H1 (cell line): ENCODE measurements around the gene PSMC3IP. TPM values are rescaled to one million over a fixed set of nuclear protein-coding genes. Genes with fewer than 3 reads are reported as not detected.

Experiments used
- CTCF ChIA-PET: fragments of 300-600 bp; sonication (Branson Sonifier 250); formaldehyde crosslinking; loops from one replicate; lab custom pipeline; 2021; ENCODE audit not compliant: partially characterized antibody; lab: Charles Lee
- POLR2A ChIA-PET: fragments of 300-600 bp; sonication (Branson Sonifier 250); formaldehyde crosslinking; loops from one replicate; lab custom pipeline; 2021; ENCODE audit warnings: inconsistent platforms; ENCODE audit not compliant: partially characterized antibody; lab: Charles Lee
- DNase-seq, 2 experiments: peaks; one replicate each; pipeline versions ENCODE4 v3.0.0 to v3.0.0-alpha.2; 2010 to 2022; ENCODE audit warnings: low spot score in 2 of 2, low read depth in 1 of 2, mixed read lengths in 1 of 2
- FAIRE-seq: peaks from 2 replicates; lab custom pipeline; 2011; peaks lifted over from hg19 to GRCh38; lab: Jason Lieb, UNC
- H2AFZ ChIP-seq: 2 replicates; pipeline ENCODE4 v1.8.1; 2012; ENCODE audit warnings: low read length, inconsistent platforms
- H2AK5ac ChIP-seq: 2 replicates; pipeline ENCODE4 v1.6.1; 2013; ENCODE audit warnings: low read depth, low read length
- H2BK120ac ChIP-seq: replicated peaks from 2 replicates; pipeline ENCODE3; 2013; ENCODE audit warnings: low read depth, low read length, inconsistent platforms
- H2BK12ac ChIP-seq: 2 replicates; pipeline ENCODE4 v1.6.1; 2013; ENCODE audit warnings: low read depth, low read length
- H2BK15ac ChIP-seq: 2 replicates; pipeline ENCODE4 v1.6.1; 2013; ENCODE audit warnings: low read length
- H2BK20ac ChIP-seq: 2 replicates; pipeline ENCODE4 v1.6.1; 2013; ENCODE audit warnings: low read length
- H2BK5ac ChIP-seq: 2 replicates; pipeline ENCODE4 v1.6.1; 2013; ENCODE audit warnings: low read depth, low read length
- H3K14ac ChIP-seq: 2 replicates; pipeline ENCODE4 v1.6.1; 2013; ENCODE audit warnings: inconsistent platforms; ENCODE audit not compliant: insufficient read length
- H3K18ac ChIP-seq: 2 replicates; pipeline ENCODE4 v1.6.1; 2013; ENCODE audit warnings: low read length; ENCODE audit errors: extremely low read depth
- H3K23ac ChIP-seq: 2 replicates; pipeline ENCODE4 v1.6.1; 2013; ENCODE audit warnings: inconsistent platforms; ENCODE audit not compliant: insufficient read length
- H3K23me2 ChIP-seq: 2 replicates; pipeline ENCODE4 v1.6.1; 2013; ENCODE audit warnings: low read depth, low read length
- H3K27ac ChIP-seq: 2 replicates; pipeline ENCODE4 v1.6.1; 2011; ENCODE audit warnings: low read depth, low read length, inconsistent platforms
- H3K27me3 ChIP-seq, 4 experiments: replicated peaks in 1 of 4; 1 replicate in 1 of 4; 2 replicates in 3 of 4; pipeline versions ENCODE4 v1.6.1 to v1.8.1; 2011 to 2013; ENCODE audit warnings: low read length in 3 of 4, mild to moderate bottlenecking in 3 of 4, inconsistent platforms in 2 of 4, mixed read lengths in 2 of 4, moderate library complexity in 1 of 4; ENCODE audit not compliant: control insufficient read depth in 3 of 4, insufficient read depth in 3 of 4; ENCODE audit errors: extremely low read depth in 1 of 4
- H3K36me3 ChIP-seq, 4 experiments: 2 replicates each; pipeline versions ENCODE4 v1.6.1 to v1.8.1; 2011 to 2013; ENCODE audit warnings: mild to moderate bottlenecking in 4 of 4, low read length in 3 of 4, moderate library complexity in 2 of 4, control low read depth in 1 of 4, inconsistent platforms in 1 of 4; ENCODE audit not compliant: insufficient read depth in 4 of 4, control insufficient read depth in 2 of 4
- H3K4ac ChIP-seq: replicated peaks from 2 replicates; pipeline ENCODE3; 2013; ENCODE audit warnings: low read length, low read depth, mixed read lengths, inconsistent platforms; ENCODE audit not compliant: insufficient read length
- H3K4me1 ChIP-seq, 4 experiments: replicated peaks in 1 of 4; 1 replicate in 1 of 4; 2 replicates in 3 of 4; pipeline versions ENCODE4 v1.6.1 to v1.8.1; 2011 to 2013; ENCODE audit warnings: low read length in 3 of 4, inconsistent platforms in 2 of 4, mixed read lengths in 1 of 4; ENCODE audit not compliant: insufficient read depth in 4 of 4, control insufficient read depth in 3 of 4
- H3K4me2 ChIP-seq, 2 experiments: 2 replicates each; pipeline versions ENCODE4 v1.6.1 to v1.8.1; 2011 to 2013; ENCODE audit warnings: low read depth in 2 of 2, low read length in 2 of 2, control low read depth in 1 of 2, inconsistent platforms in 1 of 2, mild to moderate bottlenecking in 1 of 2; ENCODE audit not compliant: insufficient read depth in 1 of 2
- H3K4me3 ChIP-seq, 4 experiments: fragments of 200-600, 300-600 bp in 1 of 4; sonication (generic), shearing (Covaris generic), sonication (Bioruptor Twin) in 1 of 4; 2 replicates each; pipeline versions ENCODE4 v1.5.1 to v1.8.1; 2011 to 2016; ENCODE audit warnings: low read length in 4 of 4, low read depth in 3 of 4, control low read depth in 2 of 4, inconsistent platforms in 2 of 4, mild to moderate bottlenecking in 2 of 4, mixed read lengths in 1 of 4, moderate library complexity in 1 of 4; ENCODE audit not compliant: insufficient read depth in 2 of 4; ENCODE audit errors: extremely low read depth in 1 of 4
- H3K56ac ChIP-seq: replicated peaks from 2 replicates; pipeline ENCODE3; 2013; ENCODE audit warnings: low read depth, mild to moderate bottlenecking, mixed read lengths, low read length, inconsistent platforms; ENCODE audit not compliant: insufficient read length
- H3K79me1 ChIP-seq: 2 replicates; pipeline ENCODE4 v1.6.1; 2013; ENCODE audit warnings: low read depth, low read length, control low read depth
- H3K79me2 ChIP-seq, 2 experiments: 2 replicates each; pipeline versions ENCODE4 v1.6.1 to v1.8.1; 2012 to 2013; ENCODE audit warnings: low read length in 2 of 2, mild to moderate bottlenecking in 2 of 2, inconsistent platforms in 1 of 2; ENCODE audit not compliant: insufficient read depth in 2 of 2, control insufficient read depth in 1 of 2
- H3K9ac ChIP-seq, 4 experiments: replicated peaks in 1 of 4; 1 replicate in 1 of 4; 2 replicates in 3 of 4; pipeline versions ENCODE4 v1.6.1 to v1.8.1; 2011 to 2013; ENCODE audit warnings: low read depth in 3 of 4, low read length in 3 of 4, control low read depth in 2 of 4, mild to moderate bottlenecking in 2 of 4, moderate library complexity in 2 of 4, inconsistent platforms in 1 of 4; ENCODE audit errors: extremely low read depth in 1 of 4
- H3K9me3 ChIP-seq, 2 experiments: 2 replicates each; pipeline versions ENCODE4 v1.6.1 to v1.8.1; 2012 to 2013; ENCODE audit warnings: mild to moderate bottlenecking in 2 of 2, moderate library complexity in 2 of 2, control low read depth in 1 of 2, inconsistent platforms in 1 of 2, low read depth in 1 of 2, low read length in 1 of 2, mixed read lengths in 1 of 2; ENCODE audit not compliant: insufficient read depth in 2 of 2
- H4K20me1 ChIP-seq, 2 experiments: replicated peaks in 1 of 2; 2 replicates each; pipeline versions ENCODE3 to v1.8.1; 2011 to 2013; ENCODE audit warnings: inconsistent platforms in 2 of 2, low read length in 2 of 2, mild to moderate bottlenecking in 1 of 2; ENCODE audit not compliant: insufficient read depth in 2 of 2, control insufficient read depth in 1 of 2
- H4K5ac ChIP-seq: 2 replicates; pipeline ENCODE4 v1.6.1; 2013; ENCODE audit warnings: low read length, low read depth, mixed read lengths, inconsistent platforms; ENCODE audit not compliant: insufficient read length
- H4K8ac ChIP-seq: 2 replicates; pipeline ENCODE4 v1.8.0; 2013; ENCODE audit warnings: mild to moderate bottlenecking, moderate library complexity, low read length, inconsistent platforms; ENCODE audit not compliant: insufficient read depth; ENCODE audit errors: extremely low read depth
- H4K91ac ChIP-seq: replicated peaks from 2 replicates; pipeline ENCODE3; 2013; ENCODE audit warnings: low read length, mixed read lengths, inconsistent platforms; ENCODE audit not compliant: insufficient read length
- CBX8 ChIP-seq: fragments of 300-800, 300-1000 bp; sonication (generic); IDR thresholded peaks from 2 replicates; pipeline ENCODE4 v1.7.1; 2016; ENCODE audit warnings: low read depth, low read length, borderline replicate concordance
- EP300 ChIP-seq, 2 experiments: IDR thresholded peaks; 1 replicate in 1 of 2; 2 replicates in 1 of 2; pipeline ENCODE4 v1.6.1; 2011 to 2012; ENCODE audit warnings: low read depth in 2 of 2, low read length in 2 of 2, mild to moderate bottlenecking in 2 of 2, borderline replicate concordance in 1 of 2, inconsistent platforms in 1 of 2, moderate library complexity in 1 of 2
- WGBS, 2 experiments: shearing (Covaris generic) in 1 of 2; methylation state at CpG; one replicate each; pipeline versions ENCODE4 v1.1.6 to v1.1.7; 2013 to 2015; ENCODE audit warnings: low lambda C conversion rate in 2 of 2, mixed read lengths in 2 of 2, inconsistent platforms in 1 of 2, low coverage in 1 of 2, missing lambda C conversion rate in 1 of 2; ENCODE audit not compliant: insufficient replicate concordance in 2 of 2, insufficient coverage in 1 of 2, insufficient read length in 1 of 2; ENCODE audit errors: extremely low coverage in 1 of 2, missing lambda C conversion rate in 1 of 2; 5-methylcytosine and 5-hydroxymethylcytosine counted together
- polyA plus RNA-seq, 7 experiments: library from polyadenylated mRNA; depleted of rRNA in 3 of 7; stranded (reverse) in 5 of 7; unstranded in 2 of 7; fragments of >200 nt in 5 of 7; fragments of 200-250 nt in 2 of 7; gene quantifications; 1 replicate in 5 of 7; 2 replicates in 1 of 7; 4 replicates in 1 of 7; pipeline versions ENCODE4 v1.2.1 to v1.2.3, GENCODE V29; 2011 to 2013; ENCODE audit warnings: missing spikeins in 2 of 7, mixed read lengths in 2 of 7
- total RNA-seq: library from RNA; stranded (reverse); fragmentation: NEBNext Ultra II Directional; extraction: Animal tissue kit (Norgen Biotek cat#: 25700); gene quantifications from 2 replicates; pipeline ENCODE4 v1.2.1, GENCODE V29; 2021

PSMC3IP gene
- total and polyA plus RNA-seq, 2 of the 8 experiments (the other 6 are each of a cell fraction or from before 2014, with no cell fraction given), result 11.5 to 21.9 TPM

DNA sequence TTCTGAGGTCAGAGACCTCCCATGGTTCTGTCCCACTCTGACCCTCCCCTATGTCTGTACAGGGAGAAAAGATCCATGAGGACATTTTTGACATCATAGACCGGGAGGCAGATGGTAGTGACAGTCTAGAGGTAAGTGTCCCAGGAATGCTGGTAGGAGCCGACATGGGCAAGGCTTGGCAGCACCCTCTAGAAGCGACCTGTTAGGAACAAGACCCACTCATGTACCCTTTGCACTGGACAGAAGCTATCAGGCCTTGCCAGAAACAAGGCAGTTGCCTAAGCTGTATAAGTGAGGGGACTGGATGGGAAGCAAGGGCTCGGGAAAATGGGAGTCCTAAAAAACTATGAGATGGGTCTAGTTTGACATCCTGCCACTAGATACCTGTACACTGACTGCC is 34.5 kb upstream of the PSMC3IP start:
- H2AK5ac ChIP-seq, result no peak overlapping the region
- no peak overlapping the region for H2BK15ac ChIP-seq
- no peak overlapping the region for H3K56ac ChIP-seq
- no peak overlapping the region for H3K4me2 ChIP-seq
- peaks cover 3% of the 10 kb centered on the region for H3K23me2 ChIP-seq
- DNase-seq, result no peak
- peaks cover 3 to 22% of the 10 kb centered on the region in 2 experiments; a peak in 3 of 4 replicates for H3K79me2 ChIP-seq
- peaks cover 29 to 44% (median 40%) of the 10 kb centered on the region in 4 experiments; a peak in 7 of 8 replicates for H3K36me3 ChIP-seq
- peaks cover 0 to 4% (median 2%) of the 10 kb centered on the region in 4 experiments; a peak in 6 of 7 replicates for H3K4me1 ChIP-seq
- no peak overlapping the region for H3K27ac ChIP-seq
- H2BK120ac ChIP-seq, result no peak overlapping the region
- H3K18ac ChIP-seq, result no peak overlapping the region
- POLR2A ChIA-PET, result interaction anchor here (1.2 kb wide), 1 partner anchor 16 kb away, joined by 3 read pairs; no protein-coding TSS in a partner anchor
- no peak overlapping the region for H4K91ac ChIP-seq
- no peak overlapping the region for H3K9ac ChIP-seq
- no peak overlapping the region for H3K4ac ChIP-seq
- H2BK20ac ChIP-seq, result no peak overlapping the region
- no peak overlapping the region for H3K23ac ChIP-seq
- H3K79me1 ChIP-seq, result peaks cover 6% of the 10 kb centered on the region
- H3K27me3 ChIP-seq, result no peaks in the 10 kb centered on the region
- H2BK5ac ChIP-seq, result no peak overlapping the region
- TF ChIP-seq EP300 (IDR thresholded peaks at IDR 0.05; ENCODE audit: borderline replicate concordance in 1 of 2, low read depth in 2 of 2, low read length in 2 of 2) (no peak), CBX8 (no peak)
- TF ChIP-seq, all 59 proteins: peak for 0
- H3K9me3 ChIP-seq, result no peaks in the 10 kb centered on the region
- WGBS, 2 experiments, result 93% methylated on average over 4 of the region's 4 CpGs; no CpG with 5 or more reads in 1 of the 2 experiments
- H4K8ac ChIP-seq, result no peak overlapping the region
- peaks cover 0 to 3% of the 10 kb centered on the region in 2 experiments for H4K20me1 ChIP-seq
- no peak overlapping the region for H3K4me3 ChIP-seq
- H3K14ac ChIP-seq, result no peak overlapping the region
- CTCF ChIA-PET, result interaction anchor here (1.3 to 1.6 kb wide), 3 partner anchors 12 to 69 kb away, joined by 3 to 5 read pairs (median 4); partner anchors contain the start of gene PSMC3IP
- no peak overlapping the region for H2BK12ac ChIP-seq
- no peak overlapping the region for H4K5ac ChIP-seq
- H2AFZ ChIP-seq, result no peak overlapping the region
- no peak for FAIRE-seq
